ENCODE results near the gene INPP5B.
A peak's percentile ranks its signal among the peaks of the same experiment; 100 is the strongest.

- TF ChIP-seq CTCF (IDR thresholded peaks at IDR 0.05) (peak; percentile 48 to 78 (median 75)), POLR2A (IDR thresholded peaks at IDR 0.05) (no peak)
These were observed 135.7 kb downstream of the INPP5B start for GRCh38 chr1:37811027-37811655.

All from adrenal gland (tissue), 5 donors.